Measurements from ENCODE around the gene NPB. TPM values are rescaled to one million over a fixed set of nuclear protein-coding genes. Genes with fewer than 3 reads are reported as not detected.

NPB gene
- total RNA-seq, 1 donor from 2014 or later: 0.26 TPM

GRCh38 chr17:81905424-81905875 lies 3.4 kb downstream of the NPB start:
- H3K4me3 ChIP-seq (ENCODE audit: low read depth, low read length): no peak overlapping the region
- FAIRE-seq (no peak), DNase-seq (ENCODE audit: low read depth) (no peak)
- no peaks in the 10 kb centered on the region for H3K27me3 ChIP-seq (ENCODE audit: control insufficient read depth, insufficient read depth, low read length)
- TF ChIP-seq CTCF (IDR thresholded peaks at IDR 0.05; ENCODE audit: insufficient read depth, low read length, severe bottlenecking): no peak
- H3K36me3 ChIP-seq (ENCODE audit: control insufficient read depth, insufficient read depth, low read length): peaks cover 30% of the 10 kb centered on the region

GRCh38 chr17:81905993-81906392 lies 4.0 kb downstream of the NPB start:
- no peaks in the 10 kb centered on the region for H3K27me3 ChIP-seq (ENCODE audit: control insufficient read depth, insufficient read depth, low read length)
- DNase-seq (ENCODE audit: low read depth): no peak
- H3K4me3 ChIP-seq (ENCODE audit: low read depth, low read length): no peak overlapping the region
- TF ChIP-seq CTCF (IDR thresholded peaks at IDR 0.05; ENCODE audit: insufficient read depth, low read length, severe bottlenecking): no peak
- peaks cover 30% of the 10 kb centered on the region for H3K36me3 ChIP-seq (ENCODE audit: control insufficient read depth, insufficient read depth, low read length)
- FAIRE-seq: no peak

- peak; percentile 32 for TF ChIP-seq CTCF (IDR thresholded peaks at IDR 0.05; ENCODE audit: insufficient read depth, low read length, severe bottlenecking)
- no peaks in the 10 kb centered on the region for H3K27me3 ChIP-seq (ENCODE audit: control insufficient read depth, insufficient read depth, low read length)
- DNase-seq (ENCODE audit: low read depth): no peak
- H3K4me3 ChIP-seq (ENCODE audit: low read depth, low read length): no peak overlapping the region
- no peak for FAIRE-seq
- H3K36me3 ChIP-seq (ENCODE audit: control insufficient read depth, insufficient read depth, low read length): peaks cover 30% of the 10 kb centered on the region
Measured at GRCh38 chr17:81906476-81907218, 4.6 kb downstream of the NPB start.

GRCh38 chr17:81907219-81908145 lies 5.4 kb downstream of the NPB start:
- DNase-seq (ENCODE audit: low read depth): no peak
- peaks cover 35% of the 10 kb centered on the region for H3K36me3 ChIP-seq (ENCODE audit: control insufficient read depth, insufficient read depth, low read length)
- FAIRE-seq: no peak
- TF ChIP-seq CTCF (IDR thresholded peaks at IDR 0.05; ENCODE audit: insufficient read depth, low read length, severe bottlenecking): no peak
- no peaks in the 10 kb centered on the region for H3K27me3 ChIP-seq (ENCODE audit: control insufficient read depth, insufficient read depth, low read length)
- no peak overlapping the region for H3K4me3 ChIP-seq (ENCODE audit: low read depth, low read length)

GRCh38 chr17:81908793-81909192 lies 6.8 kb downstream of the NPB start:
- FAIRE-seq (no peak), DNase-seq (ENCODE audit: low read depth) (no peak)
- Histone ChIP-seq H3K4me3 (ENCODE audit: low read depth, low read length) (no peak overlapping the region), H3K27me3 (ENCODE audit: control insufficient read depth, insufficient read depth, low read length) (no peaks in the 10 kb centered on the region), H3K36me3 (ENCODE audit: control insufficient read depth, insufficient read depth, low read length) (peaks cover 44% of the 10 kb centered on the region)
- TF ChIP-seq CTCF (IDR thresholded peaks at IDR 0.05; ENCODE audit: insufficient read depth, low read length, severe bottlenecking): no peak
